ENCODE results near the gene YIPF5.

DNA sequence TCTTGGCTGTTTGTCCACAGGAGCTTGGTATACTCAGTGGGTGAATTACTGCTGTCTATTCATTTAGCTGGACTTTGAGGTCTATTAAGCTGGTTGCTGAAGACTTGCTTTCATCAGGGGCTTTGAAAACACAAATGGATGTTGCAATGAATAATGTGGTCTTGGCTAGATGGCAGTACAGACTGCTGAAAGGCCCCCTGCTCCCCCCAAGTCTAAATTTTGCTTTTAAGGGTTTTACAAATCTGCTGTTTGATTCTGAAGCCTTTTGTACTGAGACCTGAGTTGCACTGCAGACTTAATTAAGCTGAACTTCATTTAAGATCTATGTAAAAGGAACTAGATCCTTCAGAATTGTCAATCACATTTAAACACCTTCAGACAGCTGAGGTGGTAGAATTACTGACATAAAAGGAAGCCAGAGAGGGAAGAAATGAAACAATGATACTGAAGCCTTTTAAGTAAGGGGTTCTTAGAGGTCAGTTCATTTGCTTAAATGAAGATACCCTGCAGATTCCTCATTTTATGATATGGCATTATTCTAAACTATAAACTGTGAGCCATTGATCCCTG is 37.5 kb upstream of the YIPF5 start:
- TF ChIP-seq EP300 (IDR thresholded peaks at IDR 0.05) (no peak), POLR2A (IDR thresholded peaks at IDR 0.05) (no peak), POLR2AphosphoS5 (IDR thresholded peaks at IDR 0.05) (no peak)
- TF ChIP-seq, protein P1, sequence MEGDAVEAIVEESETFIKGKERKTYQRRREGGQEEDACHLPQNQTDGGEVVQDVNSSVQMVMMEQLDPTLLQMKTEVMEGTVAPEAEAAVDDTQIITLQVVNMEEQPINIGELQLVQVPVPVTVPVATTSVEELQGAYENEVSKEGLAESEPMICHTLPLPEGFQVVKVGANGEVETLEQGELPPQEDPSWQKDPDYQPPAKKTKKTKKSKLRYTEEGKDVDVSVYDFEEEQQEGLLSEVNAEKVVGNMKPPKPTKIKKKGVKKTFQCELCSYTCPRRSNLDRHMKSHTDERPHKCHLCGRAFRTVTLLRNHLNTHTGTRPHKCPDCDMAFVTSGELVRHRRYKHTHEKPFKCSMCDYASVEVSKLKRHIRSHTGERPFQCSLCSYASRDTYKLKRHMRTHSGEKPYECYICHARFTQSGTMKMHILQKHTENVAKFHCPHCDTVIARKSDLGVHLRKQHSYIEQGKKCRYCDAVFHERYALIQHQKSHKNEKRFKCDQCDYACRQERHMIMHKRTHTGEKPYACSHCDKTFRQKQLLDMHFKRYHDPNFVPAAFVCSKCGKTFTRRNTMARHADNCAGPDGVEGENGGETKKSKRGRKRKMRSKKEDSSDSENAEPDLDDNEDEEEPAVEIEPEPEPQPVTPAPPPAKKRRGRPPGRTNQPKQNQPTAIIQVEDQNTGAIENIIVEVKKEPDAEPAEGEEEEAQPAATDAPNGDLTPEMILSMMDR (IDR thresholded peaks at IDR 0.05) = no peak

Measured in suprapubic skin (tissue), 4 donors.